GM12874 (cell line): ENCODE results near the gene HOXC9.
A peak's percentile ranks its signal among the peaks of the same experiment; 100 is the strongest.

Experiments
- CTCF ChIP-seq: IDR thresholded peaks from 2 replicates; pipeline ENCODE4 v1.5.1; 2011; ENCODE audit warnings: low read depth, mild to moderate bottlenecking, control low read depth, low read length, moderate library complexity; ENCODE audit not compliant: insufficient read depth

The HOXC9 gene

GRCh38 chr12:54004063-54004840 is 4.3 kb downstream of the HOXC9 start:
- no peak for TF ChIP-seq CTCF

GRCh38 chr12:54004841-54005530 is 5.0 kb downstream of the HOXC9 start:
- TF ChIP-seq CTCF: no peak

GRCh38 chr12:54005531-54005852 is 5.5 kb downstream of the HOXC9 start:
- no peak for TF ChIP-seq CTCF

- peak; percentile 85 for TF ChIP-seq CTCF
Measured at GRCh38 chr12:54005853-54006558, 6.0 kb downstream of the HOXC9 start.

GRCh38 chr12:54006559-54007220 is 6.7 kb downstream of the HOXC9 start:
- TF ChIP-seq CTCF: no peak

- no peak for TF ChIP-seq CTCF
Measured at GRCh38 chr12:54007538-54008259, 7.7 kb downstream of the HOXC9 start.
